ENCODE results near the gene NT5M. TPM values are rescaled to one million over a fixed set of nuclear protein-coding genes. Genes with fewer than 3 reads are reported as not detected.
A peak's percentile ranks its signal among the peaks of the same experiment; 100 is the strongest.

NT5M gene
- total and polyA plus RNA-seq, 9 of the 15 experiments (the other 6 are each of a cell fraction or from before 2014, with no cell fraction given) = 0.24 to 10.1 (median 3.4) TPM

- TF ChIP-seq ZNF609 (CRISPR knock-in tag; IDR thresholded peaks at IDR 0.05; ENCODE audit: borderline replicate concordance) = no peak
- no peak for TF ChIP-seq MYC (IDR thresholded peaks at IDR 0.05; ENCODE audit: low read depth, low read length)
- TF ChIP-seq MYC (CRISPR knock-in tag; IDR thresholded peaks at IDR 0.05; ENCODE audit: borderline replicate concordance, low read depth) = no peak
- no peak for TF ChIP-seq NR2C2 (CRISPR knock-in tag; IDR thresholded peaks at IDR 0.05)
- TF ChIP-seq NR2C2 (tag; IDR thresholded peaks at IDR 0.05) = peak; percentile 33; the same call in 1 of the 2 replicates
- 0 out of 6 replicates have a peak, but pooled peaks of 1 of the 3 experiments have one; percentile 40 for TF ChIP-seq ZBTB11 (CRISPR knock-in tag; IDR thresholded peaks at IDR 0.05)
- no peak for TF ChIP-seq ZNF77 (CRISPR knock-in tag; IDR thresholded peaks at IDR 0.05)
Measured at GRCh38 chr17:17366941-17367875, 64.0 kb downstream of the NT5M start (continued).

Data from K562 (cell line).